CMK (cell line): ENCODE measurements around the gene TRAF2.
"Not testable (repeated sequence)": the region's sequence is repeated elsewhere in the genome, so short reads cannot be mapped to it uniquely, and the experiment has no call there.

Source experiments
- DNase-seq: peaks from one replicate; pipeline ENCODE4 v3.0.0-alpha.2; 2010; ENCODE audit warnings: low read depth

The TRAF2 gene, protein sequence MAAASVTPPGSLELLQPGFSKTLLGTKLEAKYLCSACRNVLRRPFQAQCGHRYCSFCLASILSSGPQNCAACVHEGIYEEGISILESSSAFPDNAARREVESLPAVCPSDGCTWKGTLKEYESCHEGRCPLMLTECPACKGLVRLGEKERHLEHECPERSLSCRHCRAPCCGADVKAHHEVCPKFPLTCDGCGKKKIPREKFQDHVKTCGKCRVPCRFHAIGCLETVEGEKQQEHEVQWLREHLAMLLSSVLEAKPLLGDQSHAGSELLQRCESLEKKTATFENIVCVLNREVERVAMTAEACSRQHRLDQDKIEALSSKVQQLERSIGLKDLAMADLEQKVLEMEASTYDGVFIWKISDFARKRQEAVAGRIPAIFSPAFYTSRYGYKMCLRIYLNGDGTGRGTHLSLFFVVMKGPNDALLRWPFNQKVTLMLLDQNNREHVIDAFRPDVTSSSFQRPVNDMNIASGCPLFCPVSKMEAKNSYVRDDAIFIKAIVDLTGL

DNA sequence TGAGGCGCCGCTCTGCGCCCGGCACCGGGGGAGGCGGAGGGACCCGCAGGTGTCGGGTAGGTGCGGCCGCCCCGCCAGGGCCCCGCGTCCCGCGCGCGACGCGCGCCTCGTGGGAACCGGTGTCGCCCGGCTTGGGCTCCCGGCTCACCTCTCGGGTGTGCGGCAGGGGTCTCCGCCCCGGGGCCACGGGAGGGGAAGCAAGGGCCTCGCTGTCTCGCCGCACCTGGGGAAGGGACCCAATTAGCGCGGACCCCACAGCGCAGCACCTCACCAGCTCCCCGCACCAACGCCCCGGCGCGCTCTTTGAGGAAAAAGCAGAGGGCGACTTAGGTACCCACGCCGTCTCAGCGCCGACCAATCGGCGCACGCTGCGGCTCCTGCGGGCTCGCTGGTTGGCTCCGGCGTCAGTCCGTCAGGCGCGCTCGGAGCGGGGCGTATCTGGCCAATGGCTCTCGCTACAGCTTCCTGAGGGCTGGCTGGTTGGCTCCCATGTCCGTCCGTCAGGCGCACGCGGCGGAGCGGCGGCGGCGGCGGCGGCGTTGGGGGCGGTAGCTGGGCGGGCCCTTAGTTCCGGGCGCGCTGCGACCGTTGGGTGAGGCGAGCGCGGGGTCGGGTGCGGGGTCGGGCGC is at the start of gene TRAF2:
TSS of gene TRAF2 (plus strand) at position 567 of the 629 bp plus-strand sequence. CDS start 12,225 bp downstream, outside the sequence.
- DNase-seq: peak; percentile 98

DNA sequence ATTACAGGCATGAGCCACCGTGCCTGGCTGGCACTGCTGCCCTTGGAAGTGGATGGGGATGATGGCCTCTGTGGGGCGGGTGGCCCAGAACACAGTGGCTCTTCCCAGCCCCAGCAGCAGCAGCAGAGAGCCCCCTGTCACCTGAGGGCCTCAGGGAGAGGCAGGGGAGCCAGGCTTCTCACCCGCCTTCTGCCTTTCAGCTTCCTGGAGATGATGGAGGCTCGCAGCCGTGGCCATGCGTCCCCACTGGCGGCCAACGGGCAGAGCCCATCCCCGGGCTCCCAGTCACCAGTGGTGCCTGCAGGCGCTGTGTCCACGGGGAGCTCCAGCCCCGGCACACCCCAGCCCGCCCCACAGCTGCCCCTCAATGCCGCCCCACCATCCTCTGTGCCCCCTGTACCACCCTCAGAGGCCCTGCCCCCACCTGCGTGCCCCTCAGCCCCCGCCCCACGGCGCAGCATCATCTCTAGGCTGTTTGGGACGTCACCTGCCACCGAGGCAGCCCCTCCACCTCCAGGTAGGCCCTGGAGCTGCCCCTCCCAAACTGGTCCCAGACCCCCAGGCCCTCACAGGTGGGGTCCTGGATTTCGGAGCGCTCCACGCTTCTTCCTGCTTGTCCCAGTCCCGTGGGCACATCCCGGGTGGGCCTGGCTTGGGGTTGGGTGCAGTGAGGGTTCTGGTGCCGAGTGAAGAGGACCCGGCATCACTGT is 49.0 kb upstream of the TRAF2 start:
- no peak for DNase-seq

DNA sequence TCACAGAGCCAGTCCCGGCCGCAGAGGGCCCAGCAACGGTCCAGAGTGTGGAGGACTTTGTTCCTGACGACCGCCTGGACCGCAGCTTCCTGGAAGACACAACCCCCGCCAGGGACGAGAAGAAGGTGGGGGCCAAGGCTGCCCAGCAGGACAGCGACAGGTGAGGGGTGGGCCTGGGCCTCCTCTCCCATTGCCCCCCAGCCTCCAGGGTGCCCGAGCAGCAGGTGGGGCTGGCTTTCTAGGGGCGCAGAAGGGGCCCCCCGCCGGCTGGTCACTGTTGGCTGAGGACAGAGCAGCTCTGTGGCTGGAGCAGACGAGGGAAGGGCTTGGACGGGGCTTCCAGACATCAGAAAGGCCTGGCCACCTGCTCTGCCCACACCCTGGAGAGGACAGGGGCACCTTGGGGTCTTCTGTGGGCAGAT is 48.4 kb upstream of the TRAF2 start:
- DNase-seq: not testable (repeated sequence)

DNA sequence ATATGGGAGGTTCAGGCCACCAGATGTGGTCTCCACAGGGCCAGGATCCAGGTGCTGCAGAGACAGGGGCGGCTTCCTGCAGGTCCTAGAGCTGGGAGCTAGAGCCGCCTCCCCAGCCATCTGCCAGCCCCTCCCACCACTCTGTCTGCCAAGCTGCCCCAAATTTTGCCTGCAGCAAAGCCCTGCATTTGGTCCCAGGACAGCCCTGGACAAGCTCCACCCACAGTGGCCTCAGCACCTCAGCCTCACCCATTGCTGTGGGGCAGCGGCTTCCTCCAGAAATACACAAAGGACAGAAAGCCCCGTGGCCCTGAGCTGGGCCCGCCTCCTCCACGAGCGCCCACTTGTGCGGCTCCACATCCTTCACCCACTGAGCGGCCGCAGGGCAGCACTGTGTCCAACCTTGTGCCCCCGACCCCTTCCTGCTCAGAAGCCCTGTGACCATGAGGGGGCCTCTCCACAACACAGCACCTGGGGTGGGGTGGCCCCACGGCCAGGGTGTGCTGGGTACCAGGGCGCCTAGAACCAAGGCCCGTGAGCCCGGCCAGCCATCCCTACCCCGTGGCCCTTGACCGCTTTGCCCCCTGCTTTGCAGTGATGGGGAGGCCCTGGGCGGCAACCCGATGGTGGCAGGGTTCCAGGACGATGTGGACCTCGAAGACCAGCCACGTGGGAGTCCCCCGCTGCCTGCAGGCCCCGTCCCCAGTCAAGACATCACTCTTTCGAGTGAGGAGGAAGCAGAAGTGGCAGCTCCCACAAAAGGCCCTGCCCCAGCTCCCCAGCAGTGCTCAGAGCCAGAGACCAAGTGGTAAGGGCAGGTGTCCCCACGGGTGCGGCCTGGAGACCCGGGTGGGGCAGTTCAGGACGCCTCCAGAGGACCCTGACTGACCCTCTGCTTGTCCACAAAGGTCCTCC is 47.7 kb upstream of the TRAF2 start:
- no peak for DNase-seq

DNA sequence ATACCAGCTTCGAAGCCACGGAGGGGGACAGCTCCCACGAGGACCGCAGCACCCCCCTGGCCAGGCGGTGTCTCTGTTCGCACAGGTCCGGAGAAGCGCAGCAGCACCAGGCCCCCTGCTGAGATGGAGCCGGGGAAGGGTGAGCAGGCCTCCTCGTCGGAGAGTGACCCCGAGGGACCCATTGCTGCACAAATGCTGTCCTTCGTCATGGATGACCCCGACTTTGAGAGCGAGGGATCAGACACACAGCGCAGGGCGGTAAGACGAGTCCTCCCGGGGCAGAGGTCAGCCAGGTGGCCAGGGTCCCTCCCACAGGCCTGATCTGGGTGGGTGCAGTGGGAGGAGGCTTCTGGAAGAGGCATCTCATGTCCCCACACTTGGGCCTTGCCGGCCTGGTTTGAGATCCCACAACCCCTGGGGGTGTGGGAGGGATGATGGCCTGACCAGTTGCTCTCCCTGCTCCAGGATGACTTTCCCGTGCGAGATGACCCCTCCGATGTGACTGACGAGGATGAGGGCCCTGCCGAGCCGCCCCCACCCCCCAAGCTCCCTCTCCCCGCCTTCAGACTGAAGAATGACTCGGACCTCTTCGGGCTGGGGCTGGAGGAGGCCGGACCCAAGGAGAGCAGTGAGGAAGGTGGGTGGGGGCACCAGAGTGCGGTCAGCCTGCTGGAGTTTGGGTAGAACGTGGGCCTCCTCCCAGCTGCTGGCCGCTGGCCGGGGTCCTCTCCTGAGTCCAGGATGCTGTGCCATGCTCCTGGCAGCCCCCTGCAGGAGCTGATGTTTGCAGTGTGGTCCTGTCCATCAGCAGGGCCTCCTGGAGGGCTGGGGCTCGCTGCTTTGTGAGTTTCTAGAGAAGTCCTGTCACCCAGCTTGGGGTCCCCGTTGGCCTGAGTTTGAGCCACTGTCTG is 46.8 kb upstream of the TRAF2 start:
- no peak for DNase-seq

DNA sequence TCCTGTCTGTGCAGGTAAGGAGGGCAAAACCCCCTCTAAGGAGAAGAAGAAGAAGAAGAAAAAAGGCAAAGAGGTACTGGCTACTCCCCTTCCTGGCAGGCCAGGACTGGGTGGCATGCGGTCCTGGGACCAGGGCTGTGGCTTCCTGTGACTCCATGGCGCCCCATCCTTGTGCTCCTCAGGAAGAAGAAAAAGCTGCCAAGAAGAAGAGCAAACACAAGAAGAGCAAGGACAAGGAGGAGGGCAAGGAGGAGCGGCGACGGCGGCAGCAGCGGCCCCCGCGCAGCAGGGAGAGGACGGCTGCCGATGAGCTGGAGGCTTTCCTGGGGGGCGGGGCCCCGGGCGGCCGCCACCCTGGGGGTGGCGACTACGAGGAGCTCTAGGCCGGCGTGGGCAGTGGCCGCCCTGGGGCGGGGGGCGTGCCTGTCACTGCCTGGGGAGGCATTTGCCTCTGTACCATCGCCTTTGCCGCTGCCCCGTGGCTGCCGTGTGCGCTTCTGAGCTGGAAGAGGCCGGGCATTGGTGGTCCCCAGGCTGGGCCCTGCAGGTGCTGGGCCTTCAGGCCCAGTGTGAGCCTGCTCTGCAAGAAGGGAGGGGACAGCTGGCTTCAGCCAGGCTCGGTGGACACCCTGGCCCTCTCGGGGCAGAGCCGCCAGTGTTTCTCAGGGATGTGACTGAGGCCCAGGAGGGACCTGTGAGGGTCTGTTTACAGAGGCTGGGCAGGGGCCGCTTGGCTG is 46.0 kb upstream of the TRAF2 start:
- DNase-seq: no peak

DNA sequence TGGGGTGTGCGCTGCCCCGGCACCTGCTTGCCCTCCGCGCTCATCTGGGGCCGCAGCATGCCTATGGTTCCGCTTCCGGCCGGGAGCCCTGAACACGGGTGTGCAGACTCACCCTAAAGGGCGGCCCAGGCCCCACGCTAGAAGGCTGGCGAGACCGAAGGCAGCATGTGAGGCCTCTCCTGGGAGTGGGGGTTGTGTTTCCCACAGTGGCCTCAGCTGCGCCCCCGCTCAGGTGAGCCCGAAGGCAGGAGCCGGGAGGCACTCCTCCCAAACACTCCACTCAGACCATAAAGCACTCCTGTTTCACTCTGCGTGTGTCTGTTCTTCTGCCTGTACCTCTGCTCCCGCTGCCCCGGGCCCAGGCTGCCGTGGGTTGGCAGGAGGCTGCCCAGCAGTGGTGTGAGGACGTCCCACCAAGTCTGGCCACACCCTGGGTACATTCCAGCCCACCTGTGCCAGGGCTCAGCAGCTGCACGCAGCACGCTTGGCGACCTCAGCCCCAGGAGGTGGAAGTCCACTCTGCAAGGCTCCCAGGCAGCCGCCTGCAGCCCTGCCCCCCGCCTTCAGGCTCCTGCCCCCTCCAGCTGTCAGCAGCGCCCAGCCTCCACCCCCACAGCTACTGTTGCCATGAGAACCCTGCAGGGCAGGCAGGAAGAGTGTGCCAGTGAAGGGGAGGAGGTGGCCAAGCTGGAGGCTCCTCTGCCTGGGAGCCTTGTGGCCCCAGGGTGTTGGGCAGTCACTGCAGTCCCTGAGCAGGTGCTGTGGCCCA is 45.3 kb upstream of the TRAF2 start:
- DNase-seq: no peak

DNA sequence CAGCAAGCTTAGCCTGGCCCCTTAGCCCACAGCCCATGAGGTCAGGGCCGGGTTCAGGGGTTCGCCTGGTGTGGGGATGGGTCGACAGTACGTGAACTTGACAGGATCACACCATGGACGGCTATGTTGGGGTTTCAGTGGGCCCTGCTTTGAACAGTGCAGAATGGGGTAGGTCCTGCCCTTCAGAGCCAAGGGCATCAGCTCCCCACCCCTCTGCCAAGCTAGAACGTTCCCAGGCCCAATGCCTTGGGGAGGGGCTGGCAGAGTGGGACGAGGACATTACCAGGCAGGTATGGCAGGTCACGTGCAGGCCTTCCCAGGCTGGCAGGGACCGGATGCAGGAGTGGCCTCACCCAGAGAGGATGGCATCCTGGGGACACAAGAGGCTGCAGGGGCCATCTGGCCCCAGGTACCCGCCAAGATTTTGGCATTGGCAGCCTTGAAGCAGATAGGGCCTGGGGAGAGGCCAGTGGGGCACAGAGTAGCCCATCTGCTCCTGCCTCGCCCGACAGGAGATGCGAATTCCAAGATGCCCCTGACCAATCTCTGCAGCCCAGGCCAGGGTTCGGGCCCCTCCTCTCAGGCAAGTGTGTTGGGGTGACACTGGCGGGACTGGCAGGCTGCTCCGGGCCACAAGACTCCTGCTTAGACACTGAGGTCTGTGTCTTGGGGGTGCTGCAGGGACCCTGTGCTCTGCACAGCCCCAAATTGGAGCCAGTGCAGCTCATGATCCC is 44.5 kb upstream of the TRAF2 start:
- not testable (repeated sequence) for DNase-seq

DNA sequence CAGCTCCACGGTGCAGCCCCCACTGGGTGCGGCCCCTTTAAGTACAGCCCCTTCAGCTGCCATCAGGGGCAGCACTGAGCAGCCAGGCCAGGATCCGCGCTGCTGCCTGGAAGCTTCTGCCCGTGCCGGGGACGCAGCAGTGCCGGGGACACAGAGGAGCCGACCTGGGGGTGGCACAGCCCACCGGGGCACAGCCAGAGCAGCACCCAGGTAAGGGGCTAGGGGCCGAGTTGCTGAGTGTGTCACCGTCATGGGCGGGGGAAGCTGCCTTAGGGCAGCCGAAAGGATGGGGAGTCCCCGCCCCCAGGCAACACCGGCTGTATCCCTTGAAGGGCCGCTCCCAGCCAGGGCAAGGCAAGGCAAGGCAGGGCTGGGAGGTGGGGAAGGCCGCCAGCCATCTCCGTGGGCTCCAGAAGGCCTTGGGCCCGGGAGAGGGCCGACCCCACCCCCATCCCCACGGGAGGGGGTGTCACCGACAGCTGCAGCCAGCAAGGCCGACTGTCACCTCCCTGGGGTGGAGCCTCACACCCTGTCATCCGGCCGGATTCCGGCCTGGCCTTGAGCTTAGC is 43.9 kb upstream of the TRAF2 start, which contains the start of gene AJM1:
TSS of gene AJM1 (plus strand) at position 99 of the 569 bp plus-strand sequence. CDS start 1,937 bp downstream, outside the sequence.
- peak; percentile 49 for DNase-seq

DNA sequence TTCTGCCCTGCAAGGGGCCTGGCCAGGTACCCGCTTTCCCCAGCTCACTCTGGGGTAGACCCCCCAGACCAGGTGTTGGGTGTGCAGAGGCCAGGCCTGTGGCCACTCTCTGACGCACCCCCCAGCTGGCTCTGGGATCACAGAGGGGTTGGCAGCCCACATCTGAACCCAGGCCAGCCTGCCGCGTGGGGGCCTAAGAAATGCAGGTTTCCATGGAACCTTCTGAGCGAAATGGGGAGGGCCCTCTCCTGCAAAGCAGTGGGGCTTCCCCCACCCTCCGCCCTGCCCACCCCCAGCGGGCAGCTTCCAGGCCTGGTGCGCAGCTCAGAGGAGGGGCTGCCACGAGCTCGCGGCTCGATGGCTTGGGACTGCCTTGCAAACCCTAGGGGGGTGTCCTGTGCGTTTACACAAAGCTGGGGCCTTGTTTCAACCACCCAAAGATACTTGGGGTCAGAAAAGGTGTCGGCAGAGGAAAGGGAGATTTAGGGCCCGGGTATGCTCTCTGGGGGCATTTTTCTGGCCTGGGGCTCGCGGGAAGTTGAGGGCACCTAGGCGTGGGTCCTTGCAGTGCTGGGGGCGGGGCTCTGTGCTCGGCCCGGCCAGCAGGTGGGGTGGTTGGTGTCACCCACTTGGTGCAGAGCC is 43.0 kb upstream of the TRAF2 start:
- DNase-seq: not testable (repeated sequence)

DNA sequence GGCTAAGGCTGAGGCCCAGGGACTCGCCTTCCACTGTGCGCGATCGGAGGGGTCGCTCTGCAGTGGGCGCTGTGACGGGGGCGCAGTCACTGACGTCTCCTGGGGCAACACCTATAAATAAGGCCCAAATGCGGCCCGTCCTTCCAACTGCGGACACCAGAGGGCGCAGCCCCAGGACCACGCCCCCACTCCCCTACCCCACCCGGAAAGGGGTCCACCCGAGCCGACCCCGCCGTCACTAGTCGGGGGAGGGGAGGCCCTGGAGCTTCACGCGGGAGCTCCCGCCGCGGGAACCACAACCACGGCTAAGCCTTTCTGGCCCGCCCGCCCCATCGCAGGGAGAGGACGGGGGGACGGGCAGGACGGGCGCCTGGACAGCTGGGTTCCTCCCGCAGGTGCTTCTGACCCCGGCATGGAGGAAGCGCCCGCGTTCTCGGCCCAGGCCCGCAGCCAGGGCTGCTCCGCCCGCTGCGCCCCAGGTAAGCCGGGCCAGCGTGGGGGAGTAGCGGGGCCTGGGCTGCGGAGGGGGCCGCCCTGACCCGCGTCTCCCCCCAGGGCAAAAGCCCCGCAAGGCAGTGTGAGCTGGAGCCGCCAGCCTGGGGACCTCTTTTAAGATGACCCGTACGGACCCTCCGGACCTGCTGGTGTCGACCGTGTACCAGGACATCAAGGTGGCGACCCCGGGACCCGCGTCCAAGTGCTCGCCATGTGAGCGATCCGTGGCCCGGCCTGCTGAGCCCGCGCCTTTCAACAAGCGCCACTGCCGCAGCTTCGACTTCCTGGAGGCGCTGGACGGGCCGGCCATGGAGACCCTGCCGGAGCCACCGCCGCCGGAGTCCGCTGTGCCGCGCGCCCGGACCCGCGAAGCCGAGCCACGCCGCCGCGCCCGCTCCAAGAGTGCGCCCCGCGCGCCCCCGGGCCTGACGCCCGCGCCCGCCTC is 42.2 kb upstream of the TRAF2 start:
- DNase-seq: not testable (repeated sequence)

DNA sequence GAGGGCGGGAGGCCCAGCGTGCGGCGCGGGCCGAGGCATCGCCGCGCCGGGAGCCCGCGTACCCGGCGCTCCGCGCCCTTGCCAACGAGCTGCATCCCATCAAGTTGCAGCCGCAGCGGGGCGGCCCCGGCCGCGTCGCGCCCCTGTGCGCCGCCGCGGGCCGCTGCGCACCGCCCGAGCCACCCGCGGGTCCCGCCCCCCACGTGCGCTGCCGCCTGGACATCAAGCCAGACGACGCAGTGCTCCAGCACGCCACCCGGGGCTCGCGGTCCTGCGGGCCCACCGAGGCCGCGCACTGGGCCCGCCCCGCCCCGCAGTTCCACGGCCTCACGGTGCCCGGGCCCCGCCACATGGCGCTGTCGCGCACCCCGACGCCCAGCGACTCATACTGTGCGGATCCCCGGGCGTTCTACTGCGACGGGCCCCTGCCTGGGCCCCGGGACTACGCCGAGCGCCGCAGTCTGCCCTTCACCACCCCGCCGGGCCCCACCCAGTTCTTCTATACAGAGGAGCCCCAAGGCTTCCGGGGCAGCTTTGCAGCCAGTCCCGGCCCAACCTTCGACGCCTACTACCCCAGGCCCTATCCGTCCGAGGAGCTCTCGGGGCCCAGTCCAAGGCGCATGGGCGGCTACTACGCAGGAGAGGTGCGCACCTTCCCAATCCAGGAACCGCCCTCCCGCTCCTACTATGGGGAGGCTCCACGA is 41.4 kb upstream of the TRAF2 start:
- DNase-seq: no peak

DNA sequence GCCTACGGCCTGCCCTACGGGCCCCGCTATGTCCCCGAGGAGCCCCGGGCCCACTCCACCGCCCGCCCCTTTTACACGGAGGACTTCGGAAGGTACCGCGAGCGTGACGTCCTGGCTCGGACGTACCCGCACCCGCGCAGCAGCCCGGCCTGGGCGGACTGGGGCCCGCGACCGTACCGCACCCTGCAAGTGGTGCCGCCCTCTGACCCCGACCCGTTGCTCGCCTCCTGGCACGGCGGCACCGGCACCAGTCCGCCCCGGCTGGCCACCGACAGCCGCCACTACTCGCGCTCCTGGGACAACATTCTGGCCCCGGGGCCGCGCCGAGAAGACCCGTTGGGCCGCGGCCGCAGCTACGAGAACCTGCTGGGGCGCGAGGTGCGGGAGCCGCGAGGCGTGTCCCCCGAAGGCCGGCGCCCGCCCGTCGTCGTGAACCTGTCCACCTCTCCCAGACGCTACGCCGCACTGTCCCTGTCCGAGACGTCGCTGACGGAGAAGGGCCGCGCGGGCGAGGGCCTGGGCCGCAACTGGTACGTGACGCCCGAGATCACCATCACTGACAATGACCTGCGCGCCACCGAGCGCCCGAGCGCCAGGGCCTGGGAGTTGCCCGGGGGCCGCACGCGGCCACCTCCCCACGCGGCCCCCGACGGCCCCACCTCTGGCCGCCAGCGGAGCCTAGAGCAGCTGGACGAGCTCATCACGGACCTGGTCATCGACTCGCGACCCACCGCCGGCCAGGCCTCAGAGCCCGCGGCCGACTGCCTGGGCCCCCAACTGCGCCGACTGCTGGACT is 40.7 kb upstream of the TRAF2 start:
- DNase-seq: no peak

DNA sequence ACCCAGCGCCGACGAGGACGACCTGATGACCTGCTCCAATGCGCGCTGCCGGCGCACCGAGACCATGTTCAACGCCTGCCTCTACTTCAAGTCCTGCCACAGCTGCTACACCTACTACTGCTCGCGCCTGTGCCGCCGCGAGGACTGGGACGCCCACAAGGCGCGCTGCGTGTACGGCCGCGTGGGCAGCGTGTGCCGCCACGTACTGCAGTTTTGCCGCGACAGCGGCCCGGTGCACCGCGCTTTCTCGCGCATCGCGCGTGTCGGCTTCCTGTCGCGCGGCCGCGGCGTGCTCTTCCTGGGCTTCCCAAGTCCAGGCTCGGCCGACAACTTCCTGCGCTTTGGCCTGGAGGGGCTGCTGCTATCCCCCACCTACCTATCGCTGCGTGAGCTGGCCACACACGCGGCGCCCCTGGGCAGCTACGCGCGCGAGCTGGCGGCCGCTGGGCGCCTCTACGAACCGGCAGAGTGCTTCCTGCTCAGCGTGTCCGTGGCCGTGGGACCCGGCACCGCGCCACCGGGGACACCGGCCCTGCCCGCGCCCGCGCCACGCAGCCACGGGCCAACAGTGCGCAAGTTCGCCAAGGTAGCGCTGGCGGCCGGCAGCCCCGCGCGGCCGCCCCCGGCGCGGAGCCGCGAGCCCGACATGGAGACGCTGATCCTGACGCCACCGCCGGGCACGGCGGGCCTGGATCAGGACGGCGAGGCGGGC is 39.8 kb upstream of the TRAF2 start:
- no peak for DNase-seq
